ENCODE results near the gene IL36RN. TPM values are rescaled to one million over a fixed set of nuclear protein-coding genes. Genes with fewer than 3 reads are reported as not detected.

Gene IL36RN
- total and polyA plus RNA-seq, 12 donors, result not detected

DNA sequence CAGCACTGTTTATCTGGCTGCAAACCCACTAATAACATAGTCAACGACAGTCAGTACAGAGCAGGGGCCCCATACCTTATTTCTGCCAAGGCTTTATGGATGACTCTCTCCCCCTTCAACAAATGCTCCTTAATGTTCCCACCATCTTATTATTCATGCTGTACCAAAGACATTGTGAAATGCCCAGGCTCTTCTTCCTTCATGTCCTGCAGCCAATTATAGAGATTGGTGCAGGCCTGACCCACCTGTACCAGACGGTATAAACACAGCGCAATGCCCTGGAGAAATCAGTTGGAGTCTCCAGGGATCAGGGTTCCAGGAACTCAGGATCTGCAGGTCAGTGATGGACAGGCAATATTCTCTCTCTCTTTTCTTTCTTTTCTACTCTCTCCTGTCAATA lies 8.7 kb downstream of the IL36RN start, which contains the start of gene IL1F10:
IL1F10 (plus strand) TSS at position 290 of the 400 bp plus-strand sequence. CDS start 4,769 bp downstream, outside the sequence.
- TF ChIP-seq, protein P1, sequence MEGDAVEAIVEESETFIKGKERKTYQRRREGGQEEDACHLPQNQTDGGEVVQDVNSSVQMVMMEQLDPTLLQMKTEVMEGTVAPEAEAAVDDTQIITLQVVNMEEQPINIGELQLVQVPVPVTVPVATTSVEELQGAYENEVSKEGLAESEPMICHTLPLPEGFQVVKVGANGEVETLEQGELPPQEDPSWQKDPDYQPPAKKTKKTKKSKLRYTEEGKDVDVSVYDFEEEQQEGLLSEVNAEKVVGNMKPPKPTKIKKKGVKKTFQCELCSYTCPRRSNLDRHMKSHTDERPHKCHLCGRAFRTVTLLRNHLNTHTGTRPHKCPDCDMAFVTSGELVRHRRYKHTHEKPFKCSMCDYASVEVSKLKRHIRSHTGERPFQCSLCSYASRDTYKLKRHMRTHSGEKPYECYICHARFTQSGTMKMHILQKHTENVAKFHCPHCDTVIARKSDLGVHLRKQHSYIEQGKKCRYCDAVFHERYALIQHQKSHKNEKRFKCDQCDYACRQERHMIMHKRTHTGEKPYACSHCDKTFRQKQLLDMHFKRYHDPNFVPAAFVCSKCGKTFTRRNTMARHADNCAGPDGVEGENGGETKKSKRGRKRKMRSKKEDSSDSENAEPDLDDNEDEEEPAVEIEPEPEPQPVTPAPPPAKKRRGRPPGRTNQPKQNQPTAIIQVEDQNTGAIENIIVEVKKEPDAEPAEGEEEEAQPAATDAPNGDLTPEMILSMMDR (IDR thresholded peaks at IDR 0.05), result no peak
- Histone ChIP-seq H3K36me3 (no peaks in the 10 kb centered on the region), H3K27me3 (peaks cover 0 to under 1% (median 0%) of the 10 kb centered on the region in 7 donors), H3K4me1 (no peaks in the 10 kb centered on the region), H3K9me3 (no peaks in the 10 kb centered on the region), H3K4me3 (no peak within 1 kb of the TSS), H3K27ac (no peak within 1 kb of the TSS)
- intact Hi-C loops (cut with DNase I), result no loop called here
- ATAC-seq, result no peak
- WGBS, 2 donors, result 84 to 87% methylated on average over 3 of the region's 3 CpGs
- no peak for DNase-seq

DNA sequence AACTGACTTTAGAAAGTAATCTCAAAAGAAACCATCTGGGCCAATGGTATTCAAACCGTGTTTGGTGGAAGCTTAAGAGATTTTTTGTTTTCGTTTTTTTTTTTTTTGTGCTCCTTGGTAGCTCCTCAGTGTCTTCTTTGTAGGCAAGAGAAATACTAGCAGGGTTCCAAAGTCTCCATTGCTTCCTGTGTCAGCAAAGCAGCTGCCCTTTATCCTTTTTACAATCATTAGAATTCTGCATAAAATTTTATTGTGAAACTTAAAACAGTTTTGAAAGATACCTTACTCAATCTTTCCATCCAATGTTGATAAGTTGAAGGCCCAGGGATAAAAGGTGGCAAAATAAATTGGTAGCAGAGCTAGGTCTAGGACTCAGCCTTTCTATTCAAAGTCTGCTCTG lies 9.3 kb downstream of the IL36RN start:
- no peaks in the 10 kb centered on the region for H3K36me3 ChIP-seq
- H3K4me1 ChIP-seq, result peaks cover 0 to 1% (median 0%) of the 10 kb centered on the region in 9 donors
- ATAC-seq (no peak), DNase-seq (no peak)
- WGBS, 2 donors, result 66 to 76% methylated on average over 2 of the region's 2 CpGs
- H3K27me3 ChIP-seq, result no peaks in the 10 kb centered on the region
- no peak overlapping the region for H3K27ac ChIP-seq
- intact Hi-C loops (cut with DNase I), result no loop called here
- H3K4me3 ChIP-seq, result no peak overlapping the region
- no peaks in the 10 kb centered on the region for H3K9me3 ChIP-seq
- TF ChIP-seq, protein P1 (IDR thresholded peaks at IDR 0.05), result no peak

- DNase-seq (no peak), ATAC-seq (no peak)
- TF ChIP-seq, protein P1 (IDR thresholded peaks at IDR 0.05), result no peak
- Histone ChIP-seq H3K36me3 (no peaks in the 10 kb centered on the region), H3K9me3 (no peaks in the 10 kb centered on the region), H3K4me3 (no peak overlapping the region), H3K4me1 (peaks cover 0 to 7% (median 0%) of the 10 kb centered on the region in 9 donors), H3K27me3 (no peaks in the 10 kb centered on the region), H3K27ac (no peak overlapping the region)
- intact Hi-C loops (cut with DNase I), result no loop called here
- 39 to 44% methylated on average over 5 of the region's 5 CpGs for WGBS, 2 donors
Measured at GRCh38 chr2:113068706-113069485, 9.9 kb downstream of the IL36RN start.

DNA sequence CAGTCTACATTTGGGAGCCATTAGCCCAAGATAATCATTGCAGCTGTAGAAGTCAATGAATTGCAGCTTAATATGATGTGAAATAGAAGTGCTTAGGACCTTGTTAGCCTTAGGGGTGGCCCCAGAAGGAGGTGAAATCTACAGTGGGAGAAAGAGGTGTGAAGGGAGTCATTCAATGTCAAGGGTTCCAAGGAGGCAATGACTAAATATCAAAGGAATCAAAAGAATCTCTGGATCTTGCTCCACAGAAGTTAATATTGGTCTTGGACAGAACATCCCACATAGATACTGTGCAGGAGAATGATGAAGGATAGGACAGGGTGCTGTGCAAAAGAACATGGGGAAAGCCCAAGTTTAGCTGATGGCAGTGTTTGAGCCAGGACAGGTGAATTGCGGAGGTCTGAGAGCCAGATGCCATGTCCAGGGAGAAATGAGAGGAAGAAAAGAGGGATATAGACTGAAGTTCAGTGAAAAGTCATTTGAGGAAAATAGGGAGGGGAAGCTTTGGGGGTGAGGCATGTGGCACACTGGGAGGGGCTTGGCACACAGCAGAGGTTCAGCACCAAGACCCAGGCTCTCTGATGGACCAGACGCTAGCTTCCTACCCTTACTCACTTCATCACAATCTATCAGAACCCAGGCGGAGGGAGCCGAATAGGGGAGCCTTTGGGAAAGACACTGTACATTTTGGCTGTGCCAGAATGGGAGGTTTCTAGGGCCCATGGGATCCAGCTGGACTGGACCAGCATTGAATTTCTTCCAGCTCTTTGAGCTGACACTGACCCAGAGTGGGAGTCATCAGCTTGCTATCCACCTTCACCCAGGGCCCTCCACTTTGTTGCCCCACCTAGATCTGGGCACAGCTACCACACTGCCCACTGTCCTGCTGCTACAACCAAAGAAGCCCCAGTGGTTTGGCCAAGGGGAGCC lies 10.9 kb downstream of the IL36RN start:
- TF ChIP-seq, protein P1 (IDR thresholded peaks at IDR 0.05), result no peak
- ATAC-seq (no peak), DNase-seq (no peak)
- Histone ChIP-seq H3K27me3 (no peaks in the 10 kb centered on the region), H3K4me1 (peaks cover 0 to 7% (median 0%) of the 10 kb centered on the region in 9 donors), H3K27ac (no peak overlapping the region), H3K9me3 (no peaks in the 10 kb centered on the region), H3K4me3 (no peak overlapping the region), H3K36me3 (no peaks in the 10 kb centered on the region)
- intact Hi-C loops (cut with DNase I), result no loop called here
- WGBS, 2 donors, result 76 to 79% methylated on average over 4 of the region's 4 CpGs
